HFFc6 (cell line): Measurements from ENCODE around the gene SLC25A29. TPM values are rescaled to one million over a fixed set of nuclear protein-coding genes. Genes with fewer than 3 reads are reported as not detected.

Source experiments
- DNase-seq: peaks from one replicate; pipeline ENCODE4 v3.0.0-alpha.2; 2018
- H3K27ac Mint-ChIP-seq: 2 replicates; pipeline ENCODE4 v1.8.0; 2020; ENCODE audit warnings: mild to moderate bottlenecking, mixed read lengths
- H3K27me3 Mint-ChIP-seq: 2 replicates; pipeline ENCODE4 v1.8.0; 2021; ENCODE audit warnings: mild to moderate bottlenecking, moderate library complexity, mixed read lengths; ENCODE audit not compliant: insufficient read depth
- H3K36me3 Mint-ChIP-seq: 2 replicates; pipeline ENCODE4 v1.8.0; 2021; ENCODE audit warnings: low read depth, mixed read lengths
- H3K4me1 Mint-ChIP-seq: 2 replicates; pipeline ENCODE4 v1.8.0; 2020; ENCODE audit warnings: low read depth, mixed read lengths
- H3K4me3 Mint-ChIP-seq: 2 replicates; pipeline ENCODE4 v1.8.0; 2020; ENCODE audit warnings: mild to moderate bottlenecking, moderate library complexity, mixed read lengths
- H3K9me3 Mint-ChIP-seq: 2 replicates; pipeline ENCODE4 v1.8.0; 2020; ENCODE audit warnings: mild to moderate bottlenecking, mixed read lengths
- total RNA-seq, 6 experiments: library from RNA; stranded (reverse); fragmentation: NEBNext Ultra II Directional; extraction: Animal tissue kit (Norgen Biotek cat#: 25700); gene quantifications; 2 replicates in 1 of 6; 3 replicates in 5 of 6; pipeline ENCODE4 v1.2.3, GENCODE V29; 2021
- TF ChIP-seq, protein P1 (sequence below): fragments of 200-600 bp; sonication (generic); IDR thresholded peaks from 2 replicates; pipeline ENCODE4 v1.5.0; 2021; ENCODE audit warnings: antibody characterized with exemption, mild to moderate bottlenecking

The SLC25A29 gene
- total RNA-seq, 6 experiments from 2014 or later, result 6.5 to 8.6 (median 7.7) TPM

DNA sequence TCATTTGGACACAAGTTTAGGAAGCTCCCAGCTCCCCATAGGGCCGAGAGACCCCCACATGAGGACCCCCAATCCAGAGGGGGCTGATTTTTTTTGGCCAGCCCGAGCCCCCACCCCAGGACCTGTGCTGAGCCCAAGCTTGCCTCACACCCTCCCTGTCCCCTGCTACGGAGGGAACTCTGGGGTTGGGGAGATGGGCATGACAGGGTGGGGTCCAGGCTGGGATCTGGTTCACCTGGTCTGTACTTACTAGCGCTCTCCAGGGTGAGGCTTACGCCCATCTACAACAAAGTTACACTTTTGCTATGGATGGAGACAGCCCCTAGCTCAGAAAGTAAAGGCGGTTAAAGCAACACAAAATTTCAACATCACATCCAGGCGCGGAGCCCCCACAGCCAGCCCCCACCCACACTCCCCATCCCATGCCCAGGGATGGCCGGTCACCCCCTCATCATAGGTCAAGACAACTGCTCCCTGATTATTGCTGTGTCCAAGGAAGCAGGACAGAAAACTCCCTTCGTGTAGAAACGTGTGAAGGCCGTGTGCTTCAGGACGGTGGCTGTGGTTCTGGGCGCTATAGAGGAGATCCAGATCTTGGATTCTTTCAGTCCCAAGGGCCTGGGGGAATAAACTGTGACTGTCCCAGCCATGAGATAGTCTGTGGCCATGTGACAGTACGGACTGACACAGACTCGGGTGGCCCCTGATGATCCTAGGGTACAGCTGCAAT lies 10.7 kb downstream of the SLC25A29 start:
- TF ChIP-seq, protein P1, sequence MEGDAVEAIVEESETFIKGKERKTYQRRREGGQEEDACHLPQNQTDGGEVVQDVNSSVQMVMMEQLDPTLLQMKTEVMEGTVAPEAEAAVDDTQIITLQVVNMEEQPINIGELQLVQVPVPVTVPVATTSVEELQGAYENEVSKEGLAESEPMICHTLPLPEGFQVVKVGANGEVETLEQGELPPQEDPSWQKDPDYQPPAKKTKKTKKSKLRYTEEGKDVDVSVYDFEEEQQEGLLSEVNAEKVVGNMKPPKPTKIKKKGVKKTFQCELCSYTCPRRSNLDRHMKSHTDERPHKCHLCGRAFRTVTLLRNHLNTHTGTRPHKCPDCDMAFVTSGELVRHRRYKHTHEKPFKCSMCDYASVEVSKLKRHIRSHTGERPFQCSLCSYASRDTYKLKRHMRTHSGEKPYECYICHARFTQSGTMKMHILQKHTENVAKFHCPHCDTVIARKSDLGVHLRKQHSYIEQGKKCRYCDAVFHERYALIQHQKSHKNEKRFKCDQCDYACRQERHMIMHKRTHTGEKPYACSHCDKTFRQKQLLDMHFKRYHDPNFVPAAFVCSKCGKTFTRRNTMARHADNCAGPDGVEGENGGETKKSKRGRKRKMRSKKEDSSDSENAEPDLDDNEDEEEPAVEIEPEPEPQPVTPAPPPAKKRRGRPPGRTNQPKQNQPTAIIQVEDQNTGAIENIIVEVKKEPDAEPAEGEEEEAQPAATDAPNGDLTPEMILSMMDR, result no peak
- no peak for DNase-seq
- Mint-ChIP-seq H3K27me3 (no peaks in the 10 kb centered on the region; the same call in 1 of the 2 replicates), H3K27ac (no peak overlapping the region), H3K9me3 (no peaks in the 10 kb centered on the region), H3K4me3 (no peak overlapping the region), H3K4me1 (peaks cover 11% of the 10 kb centered on the region), H3K36me3 (no peaks in the 10 kb centered on the region)

DNA sequence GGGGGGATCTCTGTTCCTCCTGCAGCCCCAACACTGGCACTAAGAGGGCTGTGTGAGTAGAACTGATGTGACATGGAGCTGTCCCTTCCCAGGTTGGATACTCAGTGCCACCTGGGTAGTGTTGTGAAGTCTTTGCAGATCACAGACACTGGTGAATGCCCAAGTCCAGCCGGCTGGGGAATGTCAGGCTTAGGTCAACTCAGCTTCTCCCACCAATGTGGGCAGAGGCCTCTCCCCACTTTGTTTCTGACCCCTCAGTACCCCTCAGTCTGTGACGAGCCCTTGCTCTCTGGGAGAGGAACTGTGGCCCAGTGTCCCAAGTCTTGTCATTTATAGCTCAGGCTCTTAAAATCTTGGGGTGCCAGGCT lies 11.3 kb downstream of the SLC25A29 start:
- TF ChIP-seq, protein P1, result no peak
- no peak for DNase-seq
- Mint-ChIP-seq H3K9me3 (no peaks in the 10 kb centered on the region), H3K4me3 (no peak overlapping the region), H3K36me3 (no peaks in the 10 kb centered on the region), H3K4me1 (peaks cover 11% of the 10 kb centered on the region), H3K27me3 (no peaks in the 10 kb centered on the region; the same call in 1 of the 2 replicates), H3K27ac (no peak overlapping the region)

DNA sequence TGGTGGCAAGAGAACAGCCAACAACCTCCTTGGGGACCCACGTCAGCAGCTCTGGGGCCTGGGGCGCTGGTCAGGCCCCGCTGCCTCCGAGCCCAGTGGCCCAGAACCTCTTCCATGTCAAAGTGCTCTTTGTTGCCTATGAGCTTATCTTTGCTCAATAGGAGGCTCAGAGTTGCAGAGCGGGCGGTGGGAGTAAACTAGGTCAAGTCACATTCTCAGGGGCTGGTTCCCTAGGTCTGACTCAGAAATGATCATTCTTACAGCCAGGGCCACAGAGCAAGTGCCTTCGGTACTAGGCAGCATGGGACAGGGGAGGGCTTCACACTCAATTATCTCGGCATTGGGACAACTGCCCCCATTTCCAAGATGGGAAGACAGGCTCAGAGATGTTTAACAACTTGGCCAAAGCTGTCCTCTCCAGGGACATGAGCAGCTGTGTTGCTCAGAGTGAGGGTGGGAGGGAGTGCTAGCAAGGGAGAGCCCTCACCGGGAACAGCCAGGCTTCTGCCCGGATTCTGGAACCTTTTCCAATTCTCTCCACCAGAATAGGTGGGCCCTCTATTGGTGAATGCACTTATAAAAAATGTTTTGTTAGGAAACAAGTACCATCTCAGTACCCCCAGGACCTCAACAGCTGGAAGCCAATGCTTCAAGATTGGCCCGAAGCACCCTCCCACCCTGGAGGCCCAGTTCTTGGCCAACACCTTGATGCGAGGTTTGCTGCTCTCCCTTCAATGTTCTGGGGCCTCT lies 11.9 kb downstream of the SLC25A29 start:
- Mint-ChIP-seq H3K36me3 (no peaks in the 10 kb centered on the region), H3K4me1 (peaks cover 11% of the 10 kb centered on the region), H3K27ac (no peak overlapping the region), H3K9me3 (no peaks in the 10 kb centered on the region), H3K4me3 (no peak overlapping the region), H3K27me3 (no peaks in the 10 kb centered on the region; the same call in 1 of the 2 replicates)
- no peak for DNase-seq
- TF ChIP-seq, protein P1, result 0 out of 2 replicates have a peak, but pooled peaks have one; percentile 12

DNA sequence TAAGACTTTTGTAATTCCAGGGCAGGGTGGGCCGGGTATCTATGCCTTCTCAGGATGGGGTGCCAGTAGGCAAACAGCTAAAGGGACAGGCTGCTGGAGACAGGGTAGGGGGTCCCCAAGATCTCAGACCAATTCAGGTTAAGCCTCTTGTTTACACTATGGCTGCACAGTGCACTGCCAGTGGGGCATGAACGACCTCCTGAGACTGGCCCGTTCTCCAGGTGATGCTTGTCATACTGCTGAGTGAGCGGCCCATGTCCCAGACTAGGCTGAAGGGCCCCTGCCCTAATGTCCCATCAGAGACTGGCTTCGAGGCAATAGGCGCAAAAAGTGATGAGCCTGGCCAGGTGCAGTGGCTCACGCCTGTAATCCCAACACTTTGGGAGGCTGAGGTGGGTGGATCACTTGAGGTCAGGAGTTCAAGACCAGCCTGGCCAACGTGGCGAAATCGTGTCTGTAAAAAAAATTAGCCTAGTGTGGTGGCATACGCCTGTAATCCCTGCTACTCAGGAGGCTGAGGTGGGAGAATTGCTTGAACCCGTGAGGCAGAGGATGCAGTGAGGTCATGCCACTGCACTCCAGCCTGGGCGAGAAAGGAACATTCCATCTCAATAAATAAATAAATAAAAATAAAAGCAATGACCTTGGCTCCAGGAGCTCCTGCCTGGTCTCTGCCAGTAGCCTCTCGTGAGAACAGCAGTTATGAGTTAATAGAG lies 12.6 kb downstream of the SLC25A29 start:
- Mint-ChIP-seq H3K4me1 (peaks cover 13% of the 10 kb centered on the region), H3K27ac (no peak overlapping the region), H3K27me3 (no peaks in the 10 kb centered on the region; the same call in 1 of the 2 replicates), H3K36me3 (no peaks in the 10 kb centered on the region), H3K9me3 (no peaks in the 10 kb centered on the region), H3K4me3 (no peak overlapping the region)
- no peak for DNase-seq
- TF ChIP-seq, protein P1, result no peak

DNA sequence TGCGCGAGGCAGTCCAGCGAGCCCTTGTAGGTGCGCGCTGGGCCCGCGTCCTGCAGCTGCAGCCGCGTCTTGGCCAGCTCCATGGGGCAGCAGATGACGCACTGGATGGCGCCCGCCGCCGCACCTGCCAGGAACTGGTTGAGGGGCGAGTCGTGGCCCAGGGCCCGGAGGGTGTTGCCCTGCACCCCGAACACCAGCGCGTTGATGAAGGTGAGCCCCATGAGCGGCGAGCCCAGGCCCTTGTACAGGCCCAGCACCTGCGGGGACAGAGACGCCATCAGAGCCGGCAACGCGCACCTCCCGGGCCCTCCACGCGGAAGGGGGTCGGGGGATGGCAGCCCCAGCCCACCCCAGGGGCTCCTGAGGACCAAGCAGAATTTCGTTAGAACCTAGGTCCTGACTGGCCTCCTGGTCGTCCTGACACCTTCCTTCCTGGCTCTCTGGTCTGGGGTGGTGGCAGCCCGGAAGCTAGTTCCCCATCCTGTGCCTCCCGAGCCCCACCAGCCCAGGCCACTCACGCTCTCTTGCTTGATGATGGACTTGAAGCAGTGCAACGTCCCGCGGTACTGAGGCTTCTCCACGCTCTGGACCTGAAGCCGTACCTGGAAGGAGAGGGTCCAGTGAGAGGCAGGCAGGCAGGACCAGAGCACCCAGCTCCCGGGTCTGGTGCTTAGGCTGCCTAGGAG lies 13.3 kb downstream of the SLC25A29 start:
- no peaks in the 10 kb centered on the region for H3K36me3 Mint-ChIP-seq
- no peaks in the 10 kb centered on the region for H3K9me3 Mint-ChIP-seq
- peaks cover 15% of the 10 kb centered on the region for H3K4me1 Mint-ChIP-seq
- no peak for DNase-seq
- no peak overlapping the region for H3K27ac Mint-ChIP-seq
- no peak overlapping the region for H3K4me3 Mint-ChIP-seq
- TF ChIP-seq, protein P1, result no peak
- H3K27me3 Mint-ChIP-seq, result no peaks in the 10 kb centered on the region; the same call in 1 of the 2 replicates
